CD4-positive, alpha-beta T cell treated with Interleukin-17A for 4 hours (primary cell): ENCODE data around the gene CLHC1.
A peak's percentile ranks its signal among the peaks of the same experiment; 100 is the strongest.
"Not testable (repeated sequence)": the region's sequence is repeated elsewhere in the genome, so short reads cannot be mapped to it uniquely, and the experiment has no call there.

Experiments used
- DNase-seq: peaks from one replicate; pipeline ENCODE4 v3.0.0-alpha.2; 2020; ENCODE audit warnings: mixed read lengths

The CLHC1 gene

GRCh38 chr2:55232084-55232862 is at the start of gene CLHC1, which contains the start of gene RPS27A:
CLHC1 (minus strand) TSS chr2:55232293; CDS start chr2:55222411, 9,882 bp downstream.
RPS27A (plus strand) TSS chr2:55232688; CDS start chr2:55232825, 137 bp downstream.
- DNase-seq: peak; percentile 94

GRCh38 chr2:55280851-55281546 is 48.9 kb upstream of the CLHC1 start:
- DNase-seq: not testable (repeated sequence)

DNA sequence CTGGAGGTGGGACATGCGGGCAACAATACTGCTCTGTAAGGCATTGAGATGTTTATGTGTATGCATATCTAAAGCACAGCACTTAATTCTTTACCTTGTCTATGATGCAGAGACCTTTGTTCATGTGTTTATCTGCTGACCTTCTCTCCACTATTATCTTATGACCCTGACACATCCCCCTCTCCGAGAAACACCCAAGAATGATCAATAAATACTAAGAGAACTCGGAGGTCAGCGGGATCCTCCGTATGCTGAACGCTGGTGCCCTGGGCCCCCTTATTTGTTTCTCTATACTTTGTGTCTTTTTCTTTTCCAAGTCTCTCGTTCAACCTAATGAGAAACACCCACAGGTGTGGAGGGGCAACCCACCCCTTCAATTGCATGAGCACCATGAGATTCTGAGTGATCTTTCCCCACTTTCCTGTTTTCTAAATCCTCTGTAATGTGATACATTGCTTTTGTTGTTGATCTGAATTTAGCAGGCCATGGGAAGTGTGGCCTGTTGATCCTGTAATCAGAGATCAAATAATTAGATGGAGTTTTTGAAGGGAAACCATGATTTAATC is 47.8 kb upstream of the CLHC1 start:
- DNase-seq: not testable (repeated sequence)

GRCh38 chr2:55279214-55279835 is 47.2 kb upstream of the CLHC1 start:
- DNase-seq: not testable (repeated sequence)

GRCh38 chr2:55277310-55277709 is 45.2 kb upstream of the CLHC1 start:
- DNase-seq: no peak

DNA sequence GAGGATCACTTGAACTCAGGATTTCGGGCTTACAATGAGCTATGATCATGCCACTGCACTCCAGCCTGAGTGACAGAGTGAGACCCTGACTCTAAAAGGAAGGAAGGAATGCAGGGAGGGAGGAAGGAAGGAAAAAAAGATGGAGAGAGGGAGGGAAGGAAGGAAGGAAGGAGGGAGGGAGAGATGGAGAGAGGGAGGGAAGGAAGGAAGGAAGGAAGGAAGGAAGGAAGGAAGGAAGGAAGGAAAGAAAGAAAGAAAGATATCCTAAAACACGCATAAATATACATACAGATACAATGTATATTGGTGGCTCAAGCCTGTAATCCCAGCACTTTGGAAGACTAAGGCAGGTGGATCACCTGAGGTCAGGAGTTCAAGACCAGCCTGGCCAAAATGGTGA is 42.3 kb upstream of the CLHC1 start:
- DNase-seq: not testable (repeated sequence)

- DNase-seq: peak; percentile 7
These were observed 37.5 kb upstream of the CLHC1 start for GRCh38 chr2:55269645-55269990.

DNA sequence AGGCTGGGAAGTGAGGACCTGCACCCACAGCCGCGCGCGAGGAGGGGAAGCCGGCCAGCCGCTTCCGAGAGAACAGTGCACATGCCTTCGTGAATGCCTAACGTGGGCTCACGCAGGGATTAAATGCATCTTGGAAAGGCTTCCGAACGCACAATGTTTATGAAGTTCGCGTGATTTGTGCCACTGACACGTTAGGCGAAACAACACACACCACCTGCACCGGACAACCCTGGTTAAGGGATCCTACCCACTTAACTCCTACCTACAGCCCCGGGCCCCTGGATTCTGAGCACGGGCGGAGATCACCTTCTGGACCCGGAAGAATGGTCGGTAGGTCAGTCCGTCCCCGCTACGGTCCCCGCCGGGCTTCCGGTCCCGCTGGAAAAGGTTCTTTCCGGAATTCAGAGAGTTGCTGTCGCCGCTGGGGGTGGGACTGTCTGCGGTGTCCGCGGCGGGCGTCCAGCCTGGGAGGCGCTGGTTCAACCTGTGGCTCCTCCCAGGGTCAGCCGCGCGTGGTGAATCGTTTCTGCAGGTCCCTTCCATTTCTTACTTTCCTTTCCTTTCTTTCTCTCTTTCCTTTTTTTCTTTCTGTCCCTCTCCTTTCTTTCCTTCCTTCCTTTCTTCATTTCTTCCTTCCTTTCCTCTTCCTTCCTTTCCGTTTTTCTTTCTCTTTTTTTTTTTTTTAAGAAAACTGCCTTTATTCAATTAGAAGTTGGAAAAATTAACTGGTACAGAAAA is 37.0 kb upstream of the CLHC1 start, which contains the start of gene MTIF2:
Gene MTIF2 (minus strand): TSS at position 325 of the 738 bp plus-strand sequence. CDS start 5,373 bp downstream, outside the sequence.
- DNase-seq: peak; percentile 89

DNA sequence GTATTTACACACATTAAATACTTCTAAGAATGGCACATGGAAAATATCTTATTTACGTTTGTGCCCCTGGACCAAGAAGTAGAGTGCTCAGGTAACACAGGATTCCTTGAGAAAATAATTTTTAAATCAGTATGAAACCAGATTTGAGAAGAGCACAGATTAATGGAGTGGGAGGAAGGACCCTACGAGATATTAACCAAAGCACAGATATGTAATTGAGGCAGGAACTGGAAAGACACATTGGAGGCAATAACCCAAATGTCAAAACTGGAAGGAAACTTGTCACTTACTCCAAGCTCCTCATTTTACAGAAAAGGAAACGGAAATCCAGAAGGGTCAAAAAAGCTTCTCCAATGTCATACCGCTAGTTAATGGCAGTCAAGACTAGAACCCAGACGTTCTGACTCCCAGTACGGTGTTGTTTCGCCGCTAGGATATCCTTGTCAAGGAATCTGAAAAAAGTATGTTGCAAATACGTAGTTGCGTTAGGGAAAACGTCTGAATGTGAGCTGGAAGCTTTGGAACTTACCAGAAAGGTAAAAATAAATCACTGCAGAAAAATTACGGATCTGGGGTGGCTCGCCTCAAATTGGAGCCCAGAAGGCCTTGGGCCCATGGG is 36.3 kb upstream of the CLHC1 start:
- no peak for DNase-seq

- not testable (repeated sequence) for DNase-seq
These were observed 27.5 kb upstream of the CLHC1 start for GRCh38 chr2:55259586-55259985.

DNA sequence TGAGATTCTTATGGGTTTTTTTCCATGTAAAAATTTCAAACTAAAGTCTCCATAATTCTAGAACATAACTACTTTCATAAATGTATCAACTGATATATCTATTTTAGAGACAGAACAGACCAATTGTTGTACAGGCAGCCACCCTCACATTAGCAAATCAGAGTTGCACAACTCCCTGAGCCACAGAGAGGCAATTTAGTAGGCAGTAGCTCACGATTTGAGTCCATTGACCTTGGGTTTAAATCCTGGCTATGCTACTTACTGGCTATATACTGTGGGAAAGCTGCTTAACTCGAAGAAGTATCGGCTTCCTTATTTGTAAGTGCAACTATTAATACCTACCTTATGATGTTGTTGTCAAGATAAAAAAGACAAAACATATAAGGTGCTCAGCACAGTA is 20.7 kb upstream of the CLHC1 start:
- no peak for DNase-seq

DNA sequence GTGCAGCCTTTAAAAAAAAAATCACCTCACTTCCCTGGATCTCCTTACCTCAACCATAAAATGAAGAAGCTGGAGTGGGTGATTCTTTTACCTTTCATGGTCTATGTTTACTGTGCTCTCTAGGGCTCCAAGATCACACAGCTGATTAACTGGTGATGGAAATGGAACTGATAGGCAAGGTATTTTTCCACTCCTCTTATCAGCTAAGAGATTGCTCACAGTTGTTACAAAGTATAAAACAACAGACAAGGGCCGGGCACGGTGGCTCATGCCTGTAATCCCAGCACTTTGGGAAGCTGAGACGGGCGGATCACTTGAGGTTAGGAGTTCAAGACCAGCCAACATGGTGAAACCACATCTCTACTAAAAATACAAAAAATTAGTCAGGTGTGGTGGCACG is 14.9 kb upstream of the CLHC1 start:
- DNase-seq: no peak

GRCh38 chr2:55245411-55245810 is 13.3 kb upstream of the CLHC1 start:
- DNase-seq: no peak

DNA sequence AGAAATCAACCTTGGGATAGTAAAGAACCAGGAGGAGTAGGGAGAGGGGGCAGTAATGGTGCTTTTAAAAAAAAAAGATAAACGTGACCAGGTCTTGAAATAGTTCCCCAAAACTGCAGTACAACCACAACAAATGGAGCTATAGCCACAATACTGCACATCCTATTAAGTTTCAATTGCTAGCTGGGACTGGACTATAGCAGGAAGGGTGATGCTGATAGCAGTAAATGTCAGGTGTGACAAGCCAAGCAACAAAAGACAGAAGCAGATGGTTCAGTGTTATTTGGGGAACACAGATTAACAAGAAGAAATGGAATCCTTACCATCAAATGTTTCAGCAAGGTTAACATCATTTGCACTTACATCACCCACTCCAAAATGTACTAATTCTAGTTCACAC is 10.5 kb upstream of the CLHC1 start:
- DNase-seq: no peak

DNA sequence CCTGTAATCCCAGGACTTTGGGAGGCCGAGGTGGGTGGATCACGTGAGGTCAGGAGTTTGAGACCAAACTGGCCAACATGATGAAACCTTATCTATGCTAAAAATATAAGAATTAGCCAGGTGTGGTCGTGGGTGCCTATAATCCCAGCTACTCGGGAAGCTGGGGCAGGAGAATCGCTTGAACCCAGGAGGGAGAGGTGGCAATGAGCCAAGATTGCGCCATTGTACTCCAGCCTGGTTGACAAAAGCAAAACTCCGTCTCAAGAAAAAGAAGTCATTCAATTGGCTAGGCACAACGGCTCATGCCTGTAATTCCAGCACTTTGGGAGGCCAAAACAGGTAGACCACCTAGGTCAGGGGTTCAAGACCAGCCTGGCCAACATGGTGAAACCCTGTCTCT is 9.5 kb upstream of the CLHC1 start:
- not testable (repeated sequence) for DNase-seq

GRCh38 chr2:55239656-55240222 is 7.6 kb upstream of the CLHC1 start:
- no peak for DNase-seq

DNA sequence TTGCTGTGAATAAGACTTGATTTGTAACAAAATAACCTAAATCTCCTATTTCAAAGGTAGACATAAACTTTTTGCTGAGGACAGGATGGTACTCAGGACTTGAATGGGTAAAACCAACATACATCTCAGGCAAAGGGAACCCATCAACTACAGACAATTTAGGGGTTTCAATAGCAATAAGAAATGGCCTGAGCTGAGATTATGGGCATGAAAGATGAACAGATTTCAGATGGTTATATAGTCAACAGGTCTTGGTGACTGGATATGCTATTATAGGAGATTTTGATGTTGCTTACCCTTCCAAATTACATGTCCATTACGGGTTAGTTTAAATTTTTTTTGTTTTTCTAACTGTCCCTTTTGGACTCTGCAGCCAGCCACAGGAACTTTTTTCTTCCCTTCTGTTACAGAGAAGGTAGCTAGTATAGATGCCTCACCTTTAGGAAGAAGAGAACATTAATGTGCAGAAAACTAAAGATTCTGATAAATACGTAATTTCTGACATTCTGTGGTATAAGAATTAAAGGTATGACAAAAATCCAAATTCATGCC is 5.0 kb upstream of the CLHC1 start:
- no peak for DNase-seq

DNA sequence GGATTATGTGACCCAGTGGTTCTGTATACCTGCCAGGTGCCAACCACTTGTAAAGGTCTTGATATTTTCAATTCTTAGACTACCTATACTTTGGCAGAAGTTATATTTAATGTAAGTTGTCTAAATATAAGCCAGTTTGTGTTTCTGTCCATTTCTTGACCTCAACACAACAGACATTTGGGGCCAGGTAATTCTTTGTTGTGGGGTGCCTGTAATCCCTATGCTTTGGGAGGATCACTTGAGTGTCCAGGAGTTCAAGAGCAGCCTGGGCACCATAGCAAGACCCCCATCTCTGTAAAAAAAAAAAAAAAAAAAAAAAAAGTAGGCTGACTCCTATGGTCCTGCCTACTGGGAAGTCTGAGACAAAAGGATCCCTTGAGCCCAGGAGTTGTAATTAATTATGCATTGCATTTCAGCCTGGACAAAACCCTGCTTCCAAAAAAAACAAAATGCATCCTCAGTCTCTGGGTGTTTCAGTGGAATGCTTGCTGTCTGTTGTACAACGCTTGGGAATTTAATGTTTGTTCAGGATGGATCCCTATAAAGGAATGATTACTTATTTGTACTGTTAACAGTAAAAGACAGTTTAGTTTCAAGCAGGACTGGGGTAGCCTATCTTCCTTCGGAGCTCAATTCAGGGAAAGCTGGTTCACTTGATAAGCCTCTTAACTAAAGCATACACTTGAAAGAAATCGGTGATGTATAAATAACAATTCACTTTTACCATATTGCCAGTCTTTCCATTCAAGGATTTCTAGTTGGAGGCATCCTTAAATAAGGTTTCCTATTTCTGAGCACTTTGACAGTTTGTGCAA is 3.8 kb upstream of the CLHC1 start:
- DNase-seq: no peak

DNA sequence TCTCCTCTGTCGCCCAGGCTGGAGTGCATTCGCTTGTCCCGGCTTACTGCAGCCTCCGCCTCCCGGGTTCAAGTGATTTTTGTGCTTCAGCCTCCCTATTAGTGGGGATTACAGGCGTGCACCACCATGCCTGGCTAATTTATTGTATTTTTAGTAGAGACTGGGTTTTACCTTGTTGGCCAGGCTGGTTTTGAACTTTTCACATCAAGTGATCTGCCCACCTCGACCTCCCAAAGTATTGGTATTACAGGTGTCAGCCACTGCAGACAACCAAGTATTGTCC is 1.5 kb upstream of the CLHC1 start:
- no peak for DNase-seq

DNA sequence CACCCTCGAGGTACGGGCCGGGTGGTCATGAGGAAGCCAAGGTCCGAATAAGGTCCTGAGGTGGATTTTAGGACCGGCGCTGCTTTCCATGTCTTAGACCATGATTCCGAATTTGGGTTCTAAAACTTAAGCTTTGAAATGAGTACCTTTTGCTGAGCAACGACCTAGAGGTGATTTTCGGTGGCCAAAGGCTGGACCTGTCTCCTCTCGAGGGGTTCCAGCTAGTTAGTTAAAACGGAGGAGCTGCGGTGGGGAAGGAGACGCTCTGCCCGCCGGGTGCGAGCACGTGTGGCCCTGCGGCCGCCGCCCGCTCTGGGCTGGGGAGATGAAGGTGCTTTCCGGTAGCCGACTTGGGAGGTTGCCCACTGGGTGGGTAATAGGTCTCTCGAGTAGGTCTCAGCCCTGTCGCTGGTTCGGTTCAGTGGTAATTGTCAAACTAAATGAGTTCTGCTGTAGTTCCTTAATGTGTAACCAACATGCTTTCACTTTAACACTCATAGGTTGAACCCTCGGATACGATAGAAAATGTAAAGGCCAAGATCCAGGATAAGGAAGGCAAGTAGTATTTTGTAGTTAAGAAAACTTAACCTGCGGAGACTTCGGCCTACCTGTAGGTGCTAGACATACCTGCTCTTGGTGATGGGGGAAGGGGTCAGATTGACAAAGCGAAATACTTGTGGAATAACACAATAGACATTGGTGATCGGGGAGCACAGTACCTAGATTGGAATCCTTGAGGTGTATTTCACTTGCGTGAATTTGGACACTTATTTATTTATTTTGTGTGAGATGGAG is 967 bp upstream of the CLHC1 start:
- peak; percentile 49 for DNase-seq
